HPDE6-E6E7 (cell line): Measurements from ENCODE around the gene CAMK2D.
A peak's percentile ranks its signal among the peaks of the same experiment; 100 is the strongest.

Source experiments
- DNase-seq: peaks from one replicate; pipeline ENCODE4 v3.0.0; 2011; ENCODE audit warnings: missing footprints; ENCODE audit errors: extremely low spot score

CAMK2D gene

DNA sequence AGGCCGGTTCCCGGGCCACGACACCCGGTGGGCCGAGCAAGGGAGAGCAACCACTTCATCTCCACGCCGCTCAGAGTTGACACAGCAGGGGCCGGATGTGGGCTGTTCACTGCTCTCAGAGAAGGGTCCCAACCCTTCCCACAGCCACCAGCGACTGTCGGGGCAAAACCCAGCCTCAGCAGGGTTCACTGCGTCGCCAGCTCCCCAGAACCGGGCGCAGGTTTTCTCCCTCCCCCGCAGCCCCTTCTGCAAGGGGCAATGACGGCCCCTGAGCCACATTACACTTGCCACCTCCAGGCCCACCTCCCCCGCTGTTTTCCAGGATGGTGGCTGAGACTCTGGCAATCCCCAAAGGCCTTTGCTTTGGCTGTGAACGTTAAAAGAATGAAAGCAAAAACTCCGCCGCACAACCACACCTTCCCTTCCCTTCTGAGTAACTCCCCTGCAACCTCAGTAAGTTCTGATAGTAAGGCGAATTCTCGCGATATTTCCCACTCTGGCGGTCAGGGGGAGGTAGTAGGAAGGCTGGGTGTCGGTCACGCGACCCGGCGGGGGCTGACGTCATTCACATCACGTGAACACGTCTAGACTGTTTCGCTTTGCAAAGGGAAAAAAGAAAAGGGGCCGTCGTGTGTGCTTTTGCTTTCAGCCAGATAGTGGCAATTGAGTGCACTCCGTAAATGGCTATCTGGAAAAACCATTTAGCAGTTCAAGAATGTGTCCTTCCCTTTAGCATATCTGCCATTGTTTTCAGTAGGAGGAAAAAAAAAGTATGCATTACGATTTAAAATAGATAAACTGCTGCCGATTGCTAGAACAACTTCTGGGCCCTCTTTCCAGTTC is 869 bp upstream of the CAMK2D start:
- DNase-seq, result peak; percentile 82

DNA sequence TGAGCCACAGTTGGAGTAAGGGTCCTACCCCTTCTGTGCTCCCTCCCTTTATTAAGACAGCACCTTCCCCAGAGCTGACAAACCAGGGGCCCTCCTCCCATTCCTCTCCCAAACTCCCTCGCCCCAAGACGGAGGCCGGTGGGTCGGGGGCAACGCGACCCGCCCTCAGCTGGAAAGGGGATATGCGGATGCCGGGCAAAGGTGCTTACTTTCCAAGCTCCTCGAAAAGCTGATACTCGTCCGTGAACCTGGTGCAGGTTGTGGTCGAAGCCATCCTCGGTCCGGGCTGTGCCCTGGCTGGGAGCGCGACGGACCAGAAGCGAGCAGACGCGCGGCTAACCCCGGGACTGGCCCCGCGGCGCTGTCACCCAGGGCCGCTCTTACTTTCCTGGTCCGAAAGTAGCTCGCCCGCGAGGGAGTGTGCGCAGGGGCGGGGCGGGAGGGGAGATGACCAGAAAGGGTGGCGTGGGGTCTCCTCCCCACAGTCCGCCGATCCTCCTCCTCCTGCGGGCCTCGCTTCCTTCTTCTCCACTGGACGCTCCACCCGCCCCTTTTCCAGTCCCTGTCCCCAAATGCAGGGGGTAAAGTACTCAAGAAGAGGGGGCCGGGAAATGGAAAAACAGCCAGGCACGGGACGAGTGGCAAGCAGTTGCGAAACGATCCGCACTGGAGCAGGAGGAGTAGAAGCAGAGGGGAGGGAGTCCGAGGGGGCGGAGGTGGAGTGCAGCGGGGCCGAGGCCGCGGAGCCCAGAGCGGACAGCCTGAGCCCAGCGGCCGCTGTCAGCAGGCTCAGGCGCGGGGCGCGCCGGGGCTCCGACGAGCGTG is 531 bp downstream of the CAMK2D start:
- no peak for DNase-seq

DNA sequence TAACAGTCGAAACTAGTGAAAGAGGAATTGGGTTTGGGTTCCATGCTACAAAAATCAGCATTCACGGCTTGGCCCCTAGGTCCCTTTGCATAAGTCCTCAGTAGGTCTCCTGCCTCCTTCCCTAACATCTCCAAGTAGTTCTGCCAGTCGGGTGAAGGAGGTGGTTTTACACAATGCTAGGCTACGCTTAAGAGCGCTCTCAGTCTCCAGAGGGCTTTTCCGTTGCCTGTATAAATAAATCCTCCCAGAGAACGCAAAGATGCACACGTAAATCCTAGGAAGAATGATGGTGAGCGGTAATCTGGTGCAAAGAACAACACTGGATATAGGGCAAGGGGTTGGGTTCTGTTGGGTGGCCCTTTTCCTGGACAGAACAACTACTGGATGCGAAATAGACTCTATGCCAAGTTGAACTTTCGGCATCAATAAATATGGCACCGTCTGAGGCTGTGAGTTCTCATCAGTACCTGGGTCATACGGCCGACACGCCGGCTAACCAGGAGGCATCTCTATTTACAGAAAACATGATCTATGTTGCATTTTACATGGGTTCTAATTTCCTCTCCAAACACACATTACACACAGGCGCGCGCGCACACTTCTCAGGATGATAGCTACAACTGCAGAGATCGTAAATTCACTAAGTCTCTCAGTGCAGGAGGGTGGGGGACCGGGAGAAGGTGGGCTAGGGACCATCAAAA is 1.3 kb downstream of the CAMK2D start:
- no peak for DNase-seq

DNA sequence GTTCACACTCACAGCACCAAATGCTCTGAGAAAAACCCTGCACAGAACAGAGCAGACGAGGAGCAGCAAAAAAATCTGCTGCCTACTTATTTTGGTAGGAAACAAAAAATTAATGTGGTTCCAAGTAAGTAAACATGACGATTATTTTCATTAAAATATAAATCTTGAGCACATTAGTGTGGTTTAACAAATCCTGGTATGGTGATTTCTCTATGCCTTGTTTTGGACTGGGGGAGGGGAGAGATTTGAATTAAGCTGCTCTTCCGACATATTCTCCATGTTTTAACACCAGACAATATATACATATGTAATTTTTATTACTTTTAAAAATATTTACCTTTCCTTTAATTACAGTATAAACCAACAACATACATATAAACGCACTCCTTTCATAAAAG is 1.8 kb downstream of the CAMK2D start:
- DNase-seq, result no peak

DNA sequence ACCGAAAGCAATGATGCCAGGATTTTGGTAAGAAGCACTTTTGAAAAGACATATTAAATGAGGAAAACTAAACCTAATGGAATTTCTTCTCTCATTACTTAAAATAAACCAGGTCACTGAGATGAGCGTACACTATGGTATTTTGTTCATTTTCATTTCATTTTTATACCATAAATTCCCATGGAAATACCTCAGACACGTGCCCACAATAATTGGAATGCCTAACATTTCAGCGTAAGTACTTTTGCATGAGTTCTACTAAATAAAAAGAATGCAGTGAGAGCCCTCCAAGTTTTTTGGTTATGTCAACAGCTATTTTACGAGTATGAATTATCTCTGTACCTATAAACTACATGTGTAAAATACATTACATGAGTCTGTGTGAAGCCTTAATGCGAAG is 3.2 kb downstream of the CAMK2D start:
- no peak for DNase-seq

DNA sequence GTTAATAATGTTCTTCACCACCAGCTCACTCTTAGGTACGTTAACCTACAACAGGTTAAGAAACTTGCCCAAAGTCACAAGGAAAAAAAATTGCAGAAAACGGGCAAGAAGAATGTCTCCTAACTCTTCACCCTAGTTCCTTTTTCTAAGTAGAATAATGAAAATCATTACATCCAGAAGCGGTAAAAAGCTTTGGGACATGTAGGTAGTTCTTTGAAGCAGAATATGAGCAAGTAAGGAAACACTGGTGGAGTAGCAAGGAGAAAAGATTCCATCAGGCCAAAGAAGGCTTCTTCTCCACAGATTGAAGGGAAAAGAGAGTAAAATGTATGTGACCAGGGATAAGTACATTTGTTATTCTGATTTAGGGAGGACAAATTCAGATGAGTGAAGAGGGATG is 4.1 kb downstream of the CAMK2D start:
- no peak for DNase-seq

DNA sequence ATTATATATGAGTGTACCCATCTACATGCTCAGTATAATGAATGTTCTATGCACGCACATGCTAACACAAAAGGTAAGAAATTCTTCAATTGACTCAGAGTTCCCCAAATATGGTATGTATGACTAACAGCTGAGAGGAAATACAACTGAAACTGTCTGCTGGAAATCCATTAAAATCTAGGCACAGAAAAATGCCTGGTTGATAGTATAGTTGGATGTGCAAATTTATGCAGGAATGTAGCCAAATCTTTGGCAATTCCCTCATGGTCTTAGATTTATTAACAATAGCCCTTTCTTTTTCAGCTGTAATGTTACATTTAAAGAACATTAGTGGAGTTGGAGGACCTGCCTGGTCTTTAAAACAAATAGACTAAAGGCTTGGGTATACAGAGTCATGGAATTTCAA is 5.5 kb downstream of the CAMK2D start:
- DNase-seq, result no peak

DNA sequence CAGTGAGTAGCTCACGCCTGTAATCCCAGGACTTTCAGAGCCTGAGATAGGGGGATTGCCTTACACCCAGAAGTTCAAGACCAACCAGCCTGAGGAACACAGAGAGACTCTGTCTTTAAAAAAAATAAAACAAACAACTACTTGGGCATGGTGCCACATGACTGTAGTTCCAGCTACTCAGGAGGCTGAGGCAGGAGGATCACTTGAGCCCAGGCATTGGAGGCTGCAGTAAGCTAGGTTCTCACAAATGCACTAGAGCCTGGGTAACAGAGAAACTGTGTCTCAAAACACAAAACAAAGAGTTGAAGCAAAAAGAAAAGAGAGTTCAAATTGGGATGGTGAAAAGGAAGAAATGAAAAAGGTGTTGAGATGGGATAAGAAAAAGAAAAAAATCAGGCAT is 10.8 kb downstream of the CAMK2D start:
- no peak for DNase-seq

DNA sequence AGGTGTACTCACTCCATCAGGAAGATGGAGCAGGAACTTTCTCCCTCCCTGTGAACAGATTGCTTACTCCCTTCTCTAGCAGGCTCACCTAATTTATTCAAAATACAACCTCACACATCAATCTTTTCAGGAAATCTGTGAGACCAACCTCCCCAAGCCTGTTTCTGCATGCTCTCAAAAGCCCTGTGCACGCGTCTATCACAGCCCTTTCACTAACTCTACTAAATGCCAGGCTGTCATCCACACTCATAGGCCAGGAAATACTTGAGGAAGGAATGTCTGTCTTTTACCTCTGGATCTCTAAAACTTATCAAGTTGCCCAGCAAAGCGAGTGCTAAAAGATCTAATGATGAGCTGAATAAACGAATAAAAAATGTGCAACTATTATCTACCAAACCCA is 11.2 kb downstream of the CAMK2D start:
- no peak for DNase-seq

DNA sequence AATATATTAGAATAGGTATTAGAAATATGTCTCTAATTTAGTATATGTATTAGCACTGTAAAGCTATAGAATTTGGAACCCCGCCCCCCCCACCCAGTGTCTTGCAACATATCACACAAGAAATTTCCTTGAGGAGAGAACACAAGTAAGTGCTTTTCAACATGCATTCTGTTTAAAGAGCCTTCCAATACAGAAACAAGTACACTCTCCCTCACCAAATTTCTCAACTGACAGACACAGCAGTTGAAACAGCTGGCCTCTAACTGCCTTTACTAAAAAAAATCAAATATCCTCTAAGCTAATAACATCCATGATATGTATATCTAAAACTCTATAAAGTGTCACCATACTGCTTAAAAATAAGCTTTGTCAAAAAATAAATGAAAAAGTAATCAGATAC is 12.4 kb downstream of the CAMK2D start:
- DNase-seq, result no peak

DNA sequence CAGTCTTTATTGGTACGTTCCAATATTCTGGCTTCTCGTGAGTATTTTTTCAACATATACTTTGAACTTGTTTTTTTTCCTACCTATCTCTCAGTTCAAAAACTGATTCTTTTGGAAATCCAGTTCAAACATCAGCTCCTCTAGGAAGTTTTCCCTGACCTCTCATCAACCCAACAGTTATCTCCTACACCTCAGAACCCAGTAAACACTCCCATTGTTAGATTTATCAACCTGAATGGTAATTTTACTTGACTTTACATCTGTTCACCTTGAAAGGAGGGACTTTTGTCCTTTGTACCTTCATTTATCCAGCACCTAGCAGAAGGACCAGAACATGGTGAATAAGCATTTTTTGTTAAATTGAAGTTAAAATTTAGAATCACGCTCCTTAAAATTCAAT is 13.6 kb downstream of the CAMK2D start:
- no peak for DNase-seq

DNA sequence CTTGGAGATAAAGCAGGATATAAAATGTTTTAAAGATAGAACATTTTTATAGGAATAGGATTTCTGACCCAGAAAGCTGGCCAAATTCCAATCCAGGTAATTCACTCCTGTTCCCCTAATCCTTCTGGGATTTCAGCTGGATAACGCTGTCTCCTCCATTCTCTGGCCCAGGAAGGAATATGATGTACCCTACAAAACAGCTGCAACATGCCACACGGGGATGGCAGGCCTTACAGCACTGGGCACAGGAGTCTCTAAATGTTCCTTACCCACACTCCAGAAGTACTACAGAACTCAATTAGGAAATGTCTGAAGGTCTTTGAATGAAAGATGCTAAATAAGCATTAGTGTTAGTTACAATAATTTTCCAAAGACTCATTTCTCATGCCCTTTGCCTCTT is 15.8 kb downstream of the CAMK2D start:
- DNase-seq, result no peak

DNA sequence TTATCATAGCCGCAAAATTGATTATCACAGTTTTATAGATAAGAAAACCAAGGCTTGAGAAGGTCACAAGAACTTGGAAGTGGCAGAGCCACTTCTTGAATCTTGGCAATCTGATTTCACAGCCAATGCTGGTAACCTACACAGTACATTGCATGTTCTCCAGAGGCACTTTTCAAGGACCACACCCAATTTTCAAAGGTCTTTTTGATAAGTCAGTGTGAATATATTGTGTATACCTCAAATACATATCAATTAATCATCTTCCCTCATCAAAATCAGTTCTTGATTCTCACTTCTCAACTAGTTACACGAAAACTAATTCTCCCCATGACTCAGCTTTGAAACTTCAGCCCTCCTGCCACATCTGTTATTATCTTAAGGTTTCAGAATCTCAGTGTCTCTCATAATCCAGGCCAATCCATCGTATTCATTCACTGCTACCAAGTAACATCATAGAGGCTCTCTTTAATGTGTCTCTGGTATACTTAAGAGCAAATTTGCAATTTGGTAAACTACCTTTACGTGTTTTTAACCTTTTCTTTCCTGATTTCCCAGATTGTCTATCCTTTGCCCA is 16.8 kb downstream of the CAMK2D start:
- no peak for DNase-seq

DNA sequence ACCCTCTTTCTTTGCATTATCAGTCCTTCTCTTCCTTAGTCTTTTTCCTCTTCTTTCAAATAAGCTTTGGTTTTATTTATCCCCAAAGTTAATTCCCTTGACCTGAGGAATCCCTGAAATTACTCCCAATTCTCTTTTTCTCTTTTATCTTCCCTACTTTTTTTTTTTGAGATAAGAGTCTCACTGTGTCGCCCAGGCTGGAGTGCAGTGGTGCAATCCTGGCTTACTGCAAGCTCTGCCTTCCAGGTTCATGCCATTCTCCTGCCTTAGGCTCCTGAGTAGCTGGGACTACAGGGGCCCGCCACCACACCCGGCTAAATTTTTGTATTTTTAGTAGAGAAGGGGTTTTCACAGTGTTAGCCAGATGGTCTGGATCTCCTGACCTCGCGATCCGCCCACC is 17.8 kb downstream of the CAMK2D start:
- DNase-seq, result no peak

DNA sequence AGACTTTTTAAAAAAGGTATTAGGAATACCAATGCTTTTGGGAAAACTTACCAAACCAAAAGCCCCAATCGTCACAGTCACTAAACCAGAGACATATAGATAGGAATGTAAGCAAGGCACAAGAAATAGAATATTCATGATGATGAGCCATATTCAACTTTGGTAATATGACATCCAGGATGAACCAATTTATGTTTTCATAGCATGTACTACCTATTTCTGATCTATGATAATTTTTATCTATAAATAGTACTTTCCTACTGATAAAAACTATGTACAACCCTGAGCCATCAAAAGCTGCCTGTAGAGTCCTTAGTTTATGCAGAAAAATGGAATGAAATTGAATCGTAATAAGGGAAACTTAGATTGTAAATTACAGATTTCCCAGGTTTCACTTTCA is 18.9 kb downstream of the CAMK2D start:
- DNase-seq, result no peak

DNA sequence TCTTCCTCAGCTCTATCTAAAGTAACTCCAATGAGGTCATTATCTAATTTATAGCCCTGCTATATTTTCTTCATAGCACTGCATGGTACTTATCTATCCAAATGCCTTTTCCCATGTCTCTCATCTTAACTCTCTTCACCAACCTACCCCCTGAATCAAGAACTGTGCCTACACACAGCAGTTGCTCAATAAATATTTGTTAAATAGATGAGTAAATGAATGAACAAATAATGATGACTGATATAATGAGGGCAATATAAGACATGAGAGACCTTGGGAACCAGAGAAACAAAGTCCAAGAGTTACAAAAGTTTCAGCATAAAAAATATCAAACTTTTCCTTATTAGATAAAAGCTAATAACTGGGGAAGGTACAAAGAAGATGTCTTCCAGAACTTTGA is 19.6 kb downstream of the CAMK2D start:
- DNase-seq, result no peak

DNA sequence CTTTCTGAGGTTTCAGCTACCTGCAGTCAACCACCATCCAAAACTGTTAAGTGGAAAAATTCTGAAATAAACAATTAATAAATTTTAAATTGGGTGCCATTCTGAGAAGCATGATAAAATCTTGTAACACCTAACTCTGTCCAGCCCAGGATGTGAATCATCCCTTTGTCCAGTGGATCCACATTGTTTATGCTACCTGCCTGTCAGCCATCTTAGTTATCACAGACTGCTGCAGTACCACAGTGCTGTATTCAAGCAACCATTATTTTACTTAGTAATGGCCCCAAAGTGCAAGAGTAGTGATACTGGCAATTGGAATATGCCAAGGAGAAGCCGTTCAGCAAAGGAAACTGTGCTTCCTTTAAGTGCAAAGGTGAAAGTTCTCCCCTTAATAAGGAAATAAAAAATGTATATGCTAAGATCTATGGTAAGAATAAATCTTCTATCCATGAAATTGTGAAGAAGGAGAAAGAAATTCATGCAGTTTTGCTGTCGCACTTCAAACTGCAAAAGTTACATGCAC is 20.6 kb downstream of the CAMK2D start:
- DNase-seq, result no peak

DNA sequence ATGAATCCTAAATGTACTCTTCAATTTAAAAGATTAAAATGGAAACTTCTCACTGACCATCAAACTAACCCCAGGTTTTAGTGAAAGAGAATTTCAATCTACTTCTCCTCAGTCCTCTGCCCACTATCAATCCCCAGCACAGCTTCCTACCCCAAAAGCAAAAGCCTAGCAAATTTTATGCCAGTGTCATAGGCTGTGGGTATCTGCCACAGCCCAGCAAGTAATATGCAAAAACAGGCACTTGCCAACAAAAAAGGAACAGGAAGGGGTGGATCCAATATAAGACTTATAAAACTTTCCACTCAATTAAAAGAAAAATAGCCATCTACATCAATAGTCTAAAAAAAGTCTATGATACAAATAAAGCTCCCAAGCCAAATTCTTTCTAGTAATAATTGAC is 22.3 kb downstream of the CAMK2D start:
- DNase-seq, result no peak

DNA sequence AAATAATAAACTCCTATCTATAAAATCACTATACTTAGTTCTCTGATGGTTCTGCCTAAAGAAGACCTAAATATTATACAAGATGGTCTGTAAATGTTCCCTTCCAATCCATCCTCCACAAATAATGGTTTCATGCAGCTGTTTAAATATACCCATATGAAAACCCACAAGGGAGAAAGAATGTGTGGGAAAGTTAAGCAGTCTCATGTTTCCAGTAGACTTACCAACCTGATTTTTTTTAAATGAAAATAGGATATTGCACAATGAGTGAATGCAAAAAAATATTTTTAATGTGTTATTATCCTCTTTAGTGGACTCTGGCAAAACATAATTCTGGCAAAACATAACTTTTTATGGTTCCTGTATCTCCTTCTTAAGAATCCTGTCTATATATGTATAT is 23.3 kb downstream of the CAMK2D start:
- DNase-seq, result no peak

DNA sequence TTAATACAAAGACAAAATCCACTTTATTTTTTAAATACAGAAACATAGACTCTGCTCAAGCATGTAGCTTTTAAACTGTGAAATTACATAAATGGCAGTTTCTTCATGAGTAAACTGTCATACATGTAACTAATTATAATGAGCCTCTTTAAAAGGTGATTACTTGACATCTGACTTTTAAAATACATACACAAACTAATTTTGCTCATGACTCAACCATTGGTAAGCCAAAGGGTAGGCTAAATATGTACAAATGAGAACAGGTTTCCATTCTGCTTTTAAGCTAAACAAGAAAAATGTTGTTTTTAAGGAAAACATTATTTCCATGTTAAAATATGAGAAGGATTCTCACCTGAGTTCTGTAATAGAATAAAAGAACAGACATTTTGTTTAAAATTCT is 27.9 kb downstream of the CAMK2D start:
- DNase-seq, result no peak

DNA sequence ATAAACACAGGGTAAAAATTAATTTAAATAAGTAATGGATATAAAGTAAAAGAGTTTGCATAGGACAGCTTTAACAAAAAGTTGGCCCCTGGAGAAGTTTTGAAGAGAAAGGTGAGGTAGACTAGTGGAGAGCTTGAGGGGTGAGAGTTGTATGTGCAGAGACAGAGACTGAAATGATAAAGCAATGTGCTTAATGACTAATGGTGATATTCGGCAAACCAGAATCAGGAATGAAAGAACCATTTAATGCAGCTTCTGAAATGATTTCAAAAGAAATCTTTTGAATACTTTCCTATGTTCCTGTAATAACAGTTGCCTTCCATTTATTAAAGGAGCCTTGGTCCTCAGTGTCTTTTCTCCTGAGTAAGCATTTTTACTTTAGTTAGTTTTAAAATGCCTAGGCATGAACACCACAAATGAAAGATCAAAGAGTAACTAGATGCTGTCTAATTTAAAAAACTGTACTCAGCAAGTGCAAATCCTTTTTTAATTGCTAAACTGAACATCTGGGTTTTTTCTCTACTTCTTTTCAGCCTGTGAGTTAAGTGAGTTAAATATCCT is 28.5 kb downstream of the CAMK2D start:
- DNase-seq, result no peak
